Esophagus muscularis mucosa (tissue), 4 donors: Measurements from ENCODE around the gene HIVEP1. TPM values are rescaled to one million over a fixed set of nuclear protein-coding genes. Genes with fewer than 3 reads are reported as not detected.
A peak's percentile ranks its signal among the peaks of the same experiment; 100 is the strongest.

Source experiments
- DNase-seq: peaks from one replicate; pipeline ENCODE4 v3.0.0-alpha.2; 2017; ENCODE audit errors: extremely low spot score
- H3K27ac ChIP-seq, 4 donors: fragments of 200-600 bp; sonication (generic); replicated peaks in 1 of 4; 1 replicate in 3 of 4; 2 replicates in 1 of 4; pipeline ENCODE4 v1.5.1; 2016 to 2019; ENCODE audit warnings: mild to moderate bottlenecking in 1 of 4
- H3K27me3 ChIP-seq, 4 donors: fragments of 200-600 bp; sonication (generic); one replicate each; pipeline versions ENCODE4 v1.5.1 to v1.6.0; 2016 to 2019
- H3K36me3 ChIP-seq, 4 donors: fragments of 200-600 bp; sonication (generic); one replicate each; pipeline ENCODE4 v1.5.1; 2016 to 2019
- H3K4me1 ChIP-seq, 4 donors: fragments of 200-600 bp; sonication (generic); one replicate each; pipeline ENCODE4 v1.5.1; 2016 to 2019
- H3K4me3 ChIP-seq, 4 donors: fragments of 200-600 bp; sonication (generic); 1 replicate in 2 of 4; 2 replicates in 2 of 4; pipeline ENCODE4 v1.5.1; 2016 to 2019; ENCODE audit warnings: mild to moderate bottlenecking in 4 of 4, moderate library complexity in 1 of 4
- H3K9me3 ChIP-seq, 4 donors: fragments of 200-600 bp; sonication (generic); 1 replicate in 3 of 4; 2 replicates in 1 of 4; pipeline ENCODE4 v1.5.1; 2016 to 2019
- EP300 ChIP-seq: sonication (generic); formaldehyde crosslinking; IDR thresholded peaks from one replicate; pipeline ENCODE4 v1.6.1; 2017; ENCODE audit warnings: antibody characterized with exemption
- POLR2A ChIP-seq: fragments of 450-650 bp; IDR thresholded peaks from one replicate; pipeline ENCODE4 v1.6.1; 2017; ENCODE audit warnings: antibody characterized with exemption, moderate library complexity, mild to moderate bottlenecking, low read depth
- POLR2AphosphoS5 ChIP-seq, 2 donors: sonication (generic); formaldehyde crosslinking; IDR thresholded peaks; one replicate each; pipeline ENCODE4 v1.6.1; 2017; ENCODE audit warnings: antibody characterized with exemption in 2 of 2
- WGBS: methylation state at CpG from one replicate; pipeline ENCODE4 v1.1.5; 2018; 5-methylcytosine and 5-hydroxymethylcytosine counted together
- intact Hi-C: fragments of 100-400 bp; cut with DNase I; formaldehyde crosslinking; loops from one replicate; pipeline ENCODE4 v1.15.1; 2023
- total RNA-seq, 4 donors: library from RNA; depleted of rRNA; stranded (reverse); fragments of >200 nt; gene quantifications; one replicate each; pipeline versions ENCODE4 v1.1.0 to v1.2.1, GENCODE V29; 2016
- TF ChIP-seq, protein P1 (sequence below), 3 experiments: fragments of 200-600 bp in 2 of 3; fragments of 450-650 bp in 1 of 3; sonication (generic) in 2 of 3; IDR thresholded peaks; one replicate each; pipeline ENCODE4 v1.5.1; 2017 to 2019; ENCODE audit warnings: antibody characterized with exemption in 3 of 3, mild to moderate bottlenecking in 2 of 3, moderate library complexity in 1 of 3

HIVEP1 gene
- total RNA-seq, 4 donors from 2014 or later = 16.2 to 28.3 (median 25.1) TPM

DNA sequence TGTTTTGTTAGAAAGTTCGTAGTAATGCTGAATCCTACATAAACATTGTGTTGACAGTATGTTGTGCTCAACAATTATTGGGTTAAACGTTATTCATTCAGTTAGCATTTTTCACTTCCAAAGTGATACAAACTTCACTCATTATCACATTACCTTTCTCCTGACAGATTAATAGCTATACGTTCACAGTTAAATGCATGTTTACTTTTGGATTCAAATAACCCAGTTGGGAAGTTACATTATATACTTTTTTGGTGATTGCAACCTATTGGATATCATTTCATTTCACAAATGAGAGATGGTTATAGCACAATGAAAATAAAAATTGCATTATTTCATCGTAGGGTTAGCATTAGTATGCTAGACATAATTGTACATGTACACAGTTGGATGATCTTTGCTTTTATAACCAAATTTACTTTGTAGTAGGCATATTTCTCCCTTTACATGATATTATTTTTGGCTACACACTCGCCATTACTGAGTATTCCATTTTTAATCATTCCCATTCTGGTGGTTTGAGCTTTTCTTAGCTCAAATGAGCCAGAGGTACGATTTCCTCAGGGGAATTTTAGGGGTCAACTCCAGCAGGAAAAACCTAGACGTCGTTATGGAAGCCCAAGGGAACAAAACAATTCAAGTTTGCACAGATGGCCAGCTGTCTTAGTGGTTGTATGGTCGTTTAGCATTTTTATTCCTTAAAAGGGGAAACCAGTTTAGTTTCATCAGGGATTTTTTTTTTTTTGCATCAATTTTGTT lies 2.1 kb upstream of the HIVEP1 start:
- intact Hi-C loops = loop anchor here (5.0 to 10.0 kb wide), 3 partner anchors 248 to 473 kb away; partner anchors contain the start of gene TMEM170B
- Histone ChIP-seq H3K4me1 (peaks cover 15 to 46% (median 37%) of the 10 kb centered on the region in 4 donors), H3K27ac (peak overlapping the region; percentile 90 to 98 (median 95))

DNA sequence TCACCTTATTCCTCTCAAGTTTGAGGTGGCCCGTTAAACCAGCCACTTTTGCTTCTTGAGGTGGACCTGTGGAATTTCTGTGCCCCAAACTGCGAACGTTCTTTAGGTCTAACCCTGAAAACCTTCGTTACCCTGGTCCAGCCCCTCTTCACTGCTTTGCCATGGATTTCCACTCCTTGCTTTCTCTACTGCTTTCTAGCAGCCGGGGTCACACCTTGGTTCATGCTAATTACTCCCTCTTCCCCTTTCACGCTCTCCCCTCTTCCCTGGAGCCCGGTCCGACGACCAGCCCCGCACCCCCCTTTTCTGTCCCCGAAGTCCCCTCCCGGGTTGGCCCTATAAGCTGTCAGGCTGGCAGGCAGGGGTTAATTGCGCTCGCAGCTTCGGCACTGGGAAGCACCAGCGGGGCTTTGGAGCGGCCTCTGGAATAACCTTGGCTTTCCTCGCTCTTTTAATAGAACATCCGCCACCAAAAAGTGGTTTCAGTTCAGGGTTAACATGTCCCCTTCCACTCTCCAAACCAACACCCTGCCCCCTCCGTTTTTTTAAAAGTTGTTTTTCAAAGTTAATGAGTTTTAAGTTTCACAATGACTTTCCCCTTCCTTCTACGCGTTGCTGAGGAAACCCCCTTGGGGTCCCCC lies 1.4 kb upstream of the HIVEP1 start:
- under 1% methylated on average over 22 of the region's 22 CpGs for WGBS
- intact Hi-C loops = loop anchor here (5.0 to 10.0 kb wide), 2 partner anchors 306 to 473 kb away; partner anchors contain the start of gene TMEM170B
- TF ChIP-seq POLR2AphosphoS5 (IDR thresholded peaks at IDR 0.05) (no peak), POLR2A (no peak), EP300 (no peak)
- TF ChIP-seq, protein P1, sequence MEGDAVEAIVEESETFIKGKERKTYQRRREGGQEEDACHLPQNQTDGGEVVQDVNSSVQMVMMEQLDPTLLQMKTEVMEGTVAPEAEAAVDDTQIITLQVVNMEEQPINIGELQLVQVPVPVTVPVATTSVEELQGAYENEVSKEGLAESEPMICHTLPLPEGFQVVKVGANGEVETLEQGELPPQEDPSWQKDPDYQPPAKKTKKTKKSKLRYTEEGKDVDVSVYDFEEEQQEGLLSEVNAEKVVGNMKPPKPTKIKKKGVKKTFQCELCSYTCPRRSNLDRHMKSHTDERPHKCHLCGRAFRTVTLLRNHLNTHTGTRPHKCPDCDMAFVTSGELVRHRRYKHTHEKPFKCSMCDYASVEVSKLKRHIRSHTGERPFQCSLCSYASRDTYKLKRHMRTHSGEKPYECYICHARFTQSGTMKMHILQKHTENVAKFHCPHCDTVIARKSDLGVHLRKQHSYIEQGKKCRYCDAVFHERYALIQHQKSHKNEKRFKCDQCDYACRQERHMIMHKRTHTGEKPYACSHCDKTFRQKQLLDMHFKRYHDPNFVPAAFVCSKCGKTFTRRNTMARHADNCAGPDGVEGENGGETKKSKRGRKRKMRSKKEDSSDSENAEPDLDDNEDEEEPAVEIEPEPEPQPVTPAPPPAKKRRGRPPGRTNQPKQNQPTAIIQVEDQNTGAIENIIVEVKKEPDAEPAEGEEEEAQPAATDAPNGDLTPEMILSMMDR (IDR thresholded peaks at IDR 0.05) = peak in 1 of 3 experiments; percentile 8
- Histone ChIP-seq H3K27me3 (no peaks in the 10 kb centered on the region), H3K27ac (peak overlapping the region; percentile 90 to 98 (median 95)), H3K36me3 (no peaks in the 10 kb centered on the region), H3K4me3 (peak overlapping the region; percentile 80 to 87 (median 85)), H3K9me3 (no peaks in the 10 kb centered on the region), H3K4me1 (peaks cover 15 to 49% (median 37%) of the 10 kb centered on the region in 4 donors)
- DNase-seq = peak; percentile 93

More for the DNA sequence above, 2.1 kb upstream of the HIVEP1 start:
- no peaks in the 10 kb centered on the region for H3K36me3 ChIP-seq
- no peaks in the 10 kb centered on the region for H3K27me3 ChIP-seq
- no peak for DNase-seq
- TF ChIP-seq POLR2A = no peak
- TF ChIP-seq, protein P1 (IDR thresholded peaks at IDR 0.05) = no peak
- TF ChIP-seq POLR2AphosphoS5 (IDR thresholded peaks at IDR 0.05) = no peak
- no peak for TF ChIP-seq EP300
- H3K9me3 ChIP-seq = no peaks in the 10 kb centered on the region
- WGBS = 4% methylated on average over 9 of the region's 9 CpGs
- H3K4me3 ChIP-seq = peak overlapping the region; percentile 80 to 87 (median 85)

DNA sequence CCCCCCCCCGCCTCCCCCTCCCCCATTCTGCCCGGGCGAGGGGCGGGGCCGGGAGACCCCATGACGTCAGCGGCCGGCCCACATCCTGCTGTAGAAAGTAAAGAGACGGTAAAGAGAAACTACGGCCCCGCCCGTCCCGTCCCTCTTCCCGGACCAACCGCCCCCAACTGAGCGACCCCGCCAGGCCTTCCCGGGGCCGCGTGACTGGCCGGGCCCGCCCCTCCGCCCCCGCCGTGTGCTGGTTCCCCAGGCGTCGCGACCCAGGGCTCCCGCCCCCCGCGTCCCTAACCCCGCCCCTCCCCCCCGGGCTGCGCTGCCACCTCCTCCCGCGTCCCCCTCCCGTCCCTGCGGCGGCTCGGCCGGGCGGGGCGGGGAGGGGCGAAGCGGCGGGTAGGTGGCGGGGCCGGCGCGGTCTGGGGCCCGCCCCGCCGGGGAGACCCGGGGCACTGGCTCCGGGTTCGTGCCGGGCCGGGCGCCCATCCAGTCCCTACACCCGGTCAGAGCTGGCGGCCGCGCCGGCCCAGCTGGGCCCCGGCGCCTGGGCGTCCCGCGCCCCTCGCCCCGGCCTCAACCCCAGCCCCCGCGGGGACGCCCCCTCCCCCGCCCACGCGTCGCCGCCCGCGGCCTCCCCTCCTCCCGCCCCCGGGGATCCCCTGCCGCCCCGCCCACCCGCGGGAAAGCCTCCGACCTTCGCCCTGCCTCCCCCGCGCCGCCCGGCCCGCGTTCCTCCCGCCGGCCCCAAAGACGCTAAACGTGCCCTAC lies 655 bp upstream of the HIVEP1 start:
- 1% methylated on average over 15 of the region's 99 CpGs for WGBS
- Histone ChIP-seq H3K4me1 (peaks cover 15 to 49% (median 37%) of the 10 kb centered on the region in 4 donors), H3K9me3 (no peaks in the 10 kb centered on the region), H3K36me3 (peaks cover 0 to 2% (median under 1%) of the 10 kb centered on the region in 4 donors), H3K27me3 (no peaks in the 10 kb centered on the region), H3K4me3 (peak overlapping the region; percentile 80 to 87 (median 85)), H3K27ac (peak overlapping the region; percentile 90 to 98 (median 95))
- TF ChIP-seq EP300 = peak; percentile 37
- TF ChIP-seq POLR2AphosphoS5 (IDR thresholded peaks at IDR 0.05) = peak; percentile 46 to 55
- TF ChIP-seq, protein P1 (IDR thresholded peaks at IDR 0.05) = no peak
- intact Hi-C loops = loop anchor here (5.0 to 10.0 kb wide), 2 partner anchors 307 to 474 kb away; partner anchors contain the start of gene TMEM170B
- DNase-seq = peak; percentile 100

DNA sequence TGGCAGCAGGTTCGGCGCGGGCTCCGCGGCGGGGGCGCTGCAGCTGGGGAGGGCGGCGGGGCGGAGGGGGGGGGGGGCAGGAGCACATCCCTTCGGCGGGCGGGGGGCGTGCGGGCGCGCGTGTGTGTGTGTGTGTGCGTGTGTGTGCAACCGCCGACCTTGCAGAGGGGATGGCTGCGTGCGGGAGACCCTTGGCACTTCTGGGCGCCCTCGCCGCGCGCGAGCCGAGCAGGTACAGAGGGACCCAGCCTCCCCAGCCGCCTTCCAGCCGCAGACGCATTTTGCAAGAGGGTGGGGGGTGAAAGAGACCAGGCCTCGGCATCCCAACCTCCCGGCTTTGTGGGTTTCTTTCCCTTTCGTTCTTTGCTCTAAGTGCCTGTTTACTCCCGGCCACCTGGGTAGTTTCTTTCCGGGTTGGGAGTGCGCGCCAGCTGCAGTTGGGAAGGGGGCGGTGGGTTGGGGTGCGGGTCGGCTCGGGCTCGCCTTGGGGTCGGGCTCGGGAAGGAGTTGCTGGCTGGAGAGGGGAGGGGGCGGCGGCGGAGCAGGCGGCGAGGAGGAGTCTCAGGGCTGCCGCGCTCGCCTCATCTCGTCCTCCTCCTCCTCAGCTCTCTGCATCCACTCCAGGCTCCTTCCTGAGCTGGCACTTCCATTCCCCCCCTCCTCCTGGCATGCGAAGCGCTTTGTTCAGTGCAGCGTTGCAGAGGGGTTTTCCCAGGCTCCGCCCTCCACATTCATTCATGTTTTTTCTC lies 620 bp downstream of the HIVEP1 start:
- Histone ChIP-seq H3K27ac (peak overlapping the region; percentile 90 to 98 (median 95)), H3K9me3 (no peaks in the 10 kb centered on the region), H3K4me3 (peak overlapping the region; percentile 80 to 87 (median 85)), H3K27me3 (no peaks in the 10 kb centered on the region), H3K36me3 (peaks cover 0 to 14% (median 7%) of the 10 kb centered on the region in 4 donors), H3K4me1 (peaks cover 15 to 47% (median 35%) of the 10 kb centered on the region in 4 donors)
- 0% methylated on average over 14 of the region's 60 CpGs for WGBS
- intact Hi-C loops = loop anchor here (5.0 to 10.0 kb wide), 2 partner anchors 308 to 475 kb away; partner anchors contain the start of gene TMEM170B
- TF ChIP-seq, protein P1 (IDR thresholded peaks at IDR 0.05) = no peak
- TF ChIP-seq POLR2AphosphoS5 (IDR thresholded peaks at IDR 0.05) (peak; percentile 47 to 66), POLR2A (no peak)
- peak; percentile 94 for DNase-seq
